ENCODE data around the gene MYO5B.
A peak's percentile ranks its signal among the peaks of the same experiment; 100 is the strongest.

DNA sequence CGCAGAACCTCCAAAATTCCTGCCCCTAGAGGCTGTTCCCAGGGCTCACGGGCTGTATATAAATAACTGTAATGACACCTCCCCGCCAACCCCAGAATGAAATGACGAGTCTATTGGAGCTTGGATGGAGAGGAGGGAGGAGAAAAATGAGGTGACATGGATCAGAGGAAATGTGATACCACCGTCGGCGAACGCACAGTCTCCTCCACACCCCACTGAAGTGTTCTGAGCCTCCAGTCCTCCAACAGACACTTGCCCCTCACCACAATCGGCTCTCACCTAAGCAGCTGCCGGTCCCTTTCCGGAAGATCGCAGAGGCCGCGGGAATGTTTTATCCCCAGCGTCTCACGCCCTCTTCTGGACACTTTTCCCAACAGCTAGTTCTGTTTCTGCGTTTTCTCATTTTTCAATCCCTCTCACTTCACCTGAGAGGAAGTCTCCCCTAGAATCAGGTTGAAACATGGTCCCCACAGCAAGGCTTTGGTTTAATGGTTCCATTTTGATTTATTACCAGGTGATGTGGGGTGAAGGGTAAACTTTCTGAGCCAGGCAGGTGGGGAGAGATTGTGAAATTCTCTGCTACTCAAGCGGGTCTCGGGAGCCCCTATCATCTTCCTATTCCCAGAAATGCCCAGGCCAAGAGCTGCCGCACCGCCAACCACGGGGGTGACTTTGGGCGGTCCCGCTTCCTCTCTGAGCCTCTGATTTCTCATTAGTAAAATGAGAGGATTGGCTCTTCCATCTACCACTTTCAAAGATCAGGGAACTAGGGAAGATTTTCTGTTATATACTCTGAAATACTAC lies 9.1 kb upstream of the MYO5B start:
- TF ChIP-seq POLR2A (IDR thresholded peaks at IDR 0.05) = no peak
- TF ChIP-seq, protein P1, sequence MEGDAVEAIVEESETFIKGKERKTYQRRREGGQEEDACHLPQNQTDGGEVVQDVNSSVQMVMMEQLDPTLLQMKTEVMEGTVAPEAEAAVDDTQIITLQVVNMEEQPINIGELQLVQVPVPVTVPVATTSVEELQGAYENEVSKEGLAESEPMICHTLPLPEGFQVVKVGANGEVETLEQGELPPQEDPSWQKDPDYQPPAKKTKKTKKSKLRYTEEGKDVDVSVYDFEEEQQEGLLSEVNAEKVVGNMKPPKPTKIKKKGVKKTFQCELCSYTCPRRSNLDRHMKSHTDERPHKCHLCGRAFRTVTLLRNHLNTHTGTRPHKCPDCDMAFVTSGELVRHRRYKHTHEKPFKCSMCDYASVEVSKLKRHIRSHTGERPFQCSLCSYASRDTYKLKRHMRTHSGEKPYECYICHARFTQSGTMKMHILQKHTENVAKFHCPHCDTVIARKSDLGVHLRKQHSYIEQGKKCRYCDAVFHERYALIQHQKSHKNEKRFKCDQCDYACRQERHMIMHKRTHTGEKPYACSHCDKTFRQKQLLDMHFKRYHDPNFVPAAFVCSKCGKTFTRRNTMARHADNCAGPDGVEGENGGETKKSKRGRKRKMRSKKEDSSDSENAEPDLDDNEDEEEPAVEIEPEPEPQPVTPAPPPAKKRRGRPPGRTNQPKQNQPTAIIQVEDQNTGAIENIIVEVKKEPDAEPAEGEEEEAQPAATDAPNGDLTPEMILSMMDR (IDR thresholded peaks at IDR 0.05 in 4 of 5, conservative IDR thresholded peaks at IDR 0.05 in 1 of 5) = peak in 4 of 5 experiments; percentile 19 to 51 (median 34)
